ENCODE measurements around the gene POLN. TPM values are rescaled to one million over a fixed set of nuclear protein-coding genes. Genes with fewer than 3 reads are reported as not detected.
"Not testable (repeated sequence)": the region's sequence is repeated elsewhere in the genome, so short reads cannot be mapped to it uniquely, and the experiment has no call there.

Gene POLN
- total RNA-seq, 4 donors from 2014 or later: 0.26 to 5.8 (median 5.5) TPM; not detected in 1

GRCh38 chr4:2217726-2218125 is 24.2 kb downstream of the POLN start:
- Histone ChIP-seq H3K36me3 (no peaks in the 10 kb centered on the region), H3K4me1 (no peaks in the 10 kb centered on the region), H3K4me3 (no peak overlapping the region), H3K27ac (no peak overlapping the region), H3K9me3 (no peaks in the 10 kb centered on the region), H3K27me3 (no peaks in the 10 kb centered on the region)
- intact Hi-C loops (cut with DNase I; ENCODE audit: low total_unique reads): no loop called here
- TF ChIP-seq POLR2A (IDR thresholded peaks at IDR 0.05) (no peak), CTCF (IDR thresholded peaks at IDR 0.05) (no peak)
- no peak for DNase-seq

GRCh38 chr4:2212831-2213230 is 29.1 kb downstream of the POLN start:
- TF ChIP-seq POLR2A (IDR thresholded peaks at IDR 0.05) (no peak), CTCF (IDR thresholded peaks at IDR 0.05) (no peak)
- DNase-seq: no peak
- Histone ChIP-seq H3K4me1 (no peaks in the 10 kb centered on the region), H3K36me3 (no peaks in the 10 kb centered on the region), H3K4me3 (no peak overlapping the region), H3K27ac (no peak overlapping the region), H3K27me3 (no peaks in the 10 kb centered on the region), H3K9me3 (no peaks in the 10 kb centered on the region)
- intact Hi-C loops (cut with DNase I; ENCODE audit: low total_unique reads): no loop called here

- intact Hi-C loops (cut with DNase I; ENCODE audit: low total_unique reads); H3K4me3 ChIP-seq; H3K27ac ChIP-seq; H3K27me3 ChIP-seq; DNase-seq; H3K4me1 ChIP-seq; H3K36me3 ChIP-seq; H3K9me3 ChIP-seq: not testable (repeated sequence)
Observed at GRCh38 chr4:2202789-2203188, 39.1 kb downstream of the POLN start.

GRCh38 chr4:2194496-2194895 is 47.4 kb downstream of the POLN start:
- Histone ChIP-seq H3K36me3 (no peaks in the 10 kb centered on the region), H3K4me3 (no peak overlapping the region), H3K27me3 (no peaks in the 10 kb centered on the region), H3K27ac (no peak overlapping the region), H3K9me3 (no peaks in the 10 kb centered on the region), H3K4me1 (no peaks in the 10 kb centered on the region)
- DNase-seq: no peak
- intact Hi-C loops (cut with DNase I; ENCODE audit: low total_unique reads): no loop called here
- TF ChIP-seq POLR2A (IDR thresholded peaks at IDR 0.05) (no peak), CTCF (IDR thresholded peaks at IDR 0.05) (no peak)

- DNase-seq: no peak
- no peak for TF ChIP-seq CTCF (IDR thresholded peaks at IDR 0.05)
- TF ChIP-seq POLR2A (IDR thresholded peaks at IDR 0.05): no peak
- H3K9me3 ChIP-seq: no peaks in the 10 kb centered on the region
- H3K27ac ChIP-seq: no peak overlapping the region
- no peaks in the 10 kb centered on the region for H3K27me3 ChIP-seq
- intact Hi-C loops (cut with DNase I; ENCODE audit: low total_unique reads): no loop called here
- H3K36me3 ChIP-seq: no peaks in the 10 kb centered on the region
- H3K4me3 ChIP-seq: no peak overlapping the region
- no peaks in the 10 kb centered on the region for H3K4me1 ChIP-seq
Observed at GRCh38 chr4:2193326-2193725, 48.6 kb downstream of the POLN start.

- Histone ChIP-seq H3K4me1 (no peaks in the 10 kb centered on the region), H3K27me3 (no peaks in the 10 kb centered on the region), H3K4me3 (no peak overlapping the region), H3K9me3 (peaks cover 4 to 15% of the 10 kb centered on the region in 2 donors), H3K36me3 (no peaks in the 10 kb centered on the region), H3K27ac (no peak overlapping the region)
- TF ChIP-seq CTCF (IDR thresholded peaks at IDR 0.05) (no peak), POLR2A (IDR thresholded peaks at IDR 0.05) (no peak)
- intact Hi-C loops (cut with DNase I; ENCODE audit: low total_unique reads): no loop called here
- no peak for DNase-seq
Observed at GRCh38 chr4:2186865-2187172, 55.1 kb downstream of the POLN start.

Measured in uterus (tissue), 4 donors.